HS-5 (cell line): Measurements from ENCODE around the gene CADPS2.

Experiments used
- DNase-seq: peaks from one replicate; pipeline ENCODE4 v3.0.0-alpha.2; 2012; ENCODE audit warnings: low read depth

The CADPS2 gene

GRCh38 chr7:122768827-122769226, 117.4 kb downstream of the CADPS2 start:
- DNase-seq = no peak

GRCh38 chr7:122767339-122767738, 118.9 kb downstream of the CADPS2 start:
- no peak for DNase-seq

- no peak for DNase-seq
These were observed 119.7 kb downstream of the CADPS2 start for GRCh38 chr7:122766593-122766992.

GRCh38 chr7:122764902-122765301, 121.4 kb downstream of the CADPS2 start:
- DNase-seq = no peak

GRCh38 chr7:122764020-122764419, 122.2 kb downstream of the CADPS2 start:
- DNase-seq = no peak

GRCh38 chr7:122762071-122762470, 124.2 kb downstream of the CADPS2 start:
- no peak for DNase-seq

GRCh38 chr7:122758501-122758900, 127.8 kb downstream of the CADPS2 start:
- DNase-seq = no peak

GRCh38 chr7:122756860-122757259, 129.4 kb downstream of the CADPS2 start:
- DNase-seq = no peak

- no peak for DNase-seq
These were observed 130.6 kb downstream of the CADPS2 start for GRCh38 chr7:122755696-122756095.

- no peak for DNase-seq
These were observed 133.7 kb downstream of the CADPS2 start for GRCh38 chr7:122752583-122752982.

GRCh38 chr7:122750389-122750788, 135.9 kb downstream of the CADPS2 start:
- DNase-seq = no peak

GRCh38 chr7:122748195-122748594, 138.1 kb downstream of the CADPS2 start:
- no peak for DNase-seq

GRCh38 chr7:122746948-122747347, 139.3 kb downstream of the CADPS2 start:
- no peak for DNase-seq

GRCh38 chr7:122743211-122743610, 143.0 kb downstream of the CADPS2 start:
- DNase-seq = no peak

GRCh38 chr7:122738947-122739346, 147.3 kb downstream of the CADPS2 start:
- DNase-seq = no peak

GRCh38 chr7:122736183-122736582, 150.1 kb downstream of the CADPS2 start:
- DNase-seq = no peak

GRCh38 chr7:122727759-122728158, 158.5 kb downstream of the CADPS2 start:
- DNase-seq = no peak

GRCh38 chr7:122727354-122727753, 158.9 kb downstream of the CADPS2 start:
- no peak for DNase-seq

- DNase-seq = no peak
These were observed 159.4 kb downstream of the CADPS2 start for GRCh38 chr7:122726881-122727280.

GRCh38 chr7:122724366-122724765, 161.9 kb downstream of the CADPS2 start:
- DNase-seq = no peak

GRCh38 chr7:122719010-122719578, 167.2 kb downstream of the CADPS2 start:
- no peak for DNase-seq

- no peak for DNase-seq
These were observed 168.7 kb downstream of the CADPS2 start for GRCh38 chr7:122717356-122718089.

- no peak for DNase-seq
These were observed 171.1 kb downstream of the CADPS2 start for GRCh38 chr7:122715183-122715582.

- DNase-seq = no peak
These were observed 175.3 kb downstream of the CADPS2 start for GRCh38 chr7:122710916-122711315.
